Measurements from ENCODE around the gene PIK3R1. TPM values are rescaled to one million over a fixed set of nuclear protein-coding genes. Genes with fewer than 3 reads are reported as not detected.

PIK3R1 gene
- total and polyA plus RNA-seq, 2 experiments from 2014 or later: 5.9 to 9.8 TPM

GRCh38 chr5:68172314-68172713, 43.2 kb upstream of the PIK3R1 start (continued):
- TF ChIP-seq STAT1 (IDR thresholded peaks at IDR 0.05; ENCODE audit: unreplicated experiment): no peak

GRCh38 chr5:68173007-68173406, 42.5 kb upstream of the PIK3R1 start:
- Mint-ChIP-seq H3K36me3 (ENCODE audit: low read depth) (no peaks in the 10 kb centered on the region), H3K27ac (no peak overlapping the region), H3K9me3 (no peaks in the 10 kb centered on the region), H3K4me1 (peaks cover 21% of the 10 kb centered on the region), H3K4me3 (no peak overlapping the region), H3K27me3 (ENCODE audit: insufficient read depth, low read depth, poor library complexity) (no peaks in the 10 kb centered on the region)
- H3K4me2 ChIP-seq: no peak overlapping the region
- DNase-seq (ENCODE audit: low spot score) (no peak), ATAC-seq (no peak)
- H3K4me1 ChIP-seq (ENCODE audit: insufficient read depth): 0 out of 2 replicates have a peak, but pooled peaks cover 12% of the 10 kb centered on the region
- TF ChIP-seq JUNB (IDR thresholded peaks at IDR 0.05; ENCODE audit: unreplicated experiment) (no peak), REST (IDR thresholded peaks at IDR 0.05; ENCODE audit: unreplicated experiment) (no peak), ZNF462 (CRISPR knock-in tag; IDR thresholded peaks at IDR 0.05) (no peak)
- TF ChIP-seq, protein P1, sequence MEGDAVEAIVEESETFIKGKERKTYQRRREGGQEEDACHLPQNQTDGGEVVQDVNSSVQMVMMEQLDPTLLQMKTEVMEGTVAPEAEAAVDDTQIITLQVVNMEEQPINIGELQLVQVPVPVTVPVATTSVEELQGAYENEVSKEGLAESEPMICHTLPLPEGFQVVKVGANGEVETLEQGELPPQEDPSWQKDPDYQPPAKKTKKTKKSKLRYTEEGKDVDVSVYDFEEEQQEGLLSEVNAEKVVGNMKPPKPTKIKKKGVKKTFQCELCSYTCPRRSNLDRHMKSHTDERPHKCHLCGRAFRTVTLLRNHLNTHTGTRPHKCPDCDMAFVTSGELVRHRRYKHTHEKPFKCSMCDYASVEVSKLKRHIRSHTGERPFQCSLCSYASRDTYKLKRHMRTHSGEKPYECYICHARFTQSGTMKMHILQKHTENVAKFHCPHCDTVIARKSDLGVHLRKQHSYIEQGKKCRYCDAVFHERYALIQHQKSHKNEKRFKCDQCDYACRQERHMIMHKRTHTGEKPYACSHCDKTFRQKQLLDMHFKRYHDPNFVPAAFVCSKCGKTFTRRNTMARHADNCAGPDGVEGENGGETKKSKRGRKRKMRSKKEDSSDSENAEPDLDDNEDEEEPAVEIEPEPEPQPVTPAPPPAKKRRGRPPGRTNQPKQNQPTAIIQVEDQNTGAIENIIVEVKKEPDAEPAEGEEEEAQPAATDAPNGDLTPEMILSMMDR (conservative IDR thresholded peaks at IDR 0.05; ENCODE audit: low read depth in 2 of 2): no peak
- TF ChIP-seq, protein P2, sequence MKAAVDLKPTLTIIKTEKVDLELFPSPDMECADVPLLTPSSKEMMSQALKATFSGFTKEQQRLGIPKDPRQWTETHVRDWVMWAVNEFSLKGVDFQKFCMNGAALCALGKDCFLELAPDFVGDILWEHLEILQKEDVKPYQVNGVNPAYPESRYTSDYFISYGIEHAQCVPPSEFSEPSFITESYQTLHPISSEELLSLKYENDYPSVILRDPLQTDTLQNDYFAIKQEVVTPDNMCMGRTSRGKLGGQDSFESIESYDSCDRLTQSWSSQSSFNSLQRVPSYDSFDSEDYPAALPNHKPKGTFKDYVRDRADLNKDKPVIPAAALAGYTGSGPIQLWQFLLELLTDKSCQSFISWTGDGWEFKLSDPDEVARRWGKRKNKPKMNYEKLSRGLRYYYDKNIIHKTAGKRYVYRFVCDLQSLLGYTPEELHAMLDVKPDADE (IDR thresholded peaks at IDR 0.05): no peak
- no peaks in the 10 kb centered on the region for H3K9me2 ChIP-seq (ENCODE audit: insufficient read depth)
- no peaks in the 10 kb centered on the region for H4K20me1 ChIP-seq (replicated peaks; ENCODE audit: insufficient read depth)
- no peaks in the 10 kb centered on the region for H3F3A ChIP-seq (replicated peaks; ENCODE audit: low read depth)
- no peaks in the 10 kb centered on the region for H3K79me2 ChIP-seq (replicated peaks; ENCODE audit: insufficient read depth)
- H3K36me3 ChIP-seq (ENCODE audit: insufficient read depth): no peaks in the 10 kb centered on the region
- H2AFZ ChIP-seq: no peak overlapping the region
- H3K27ac ChIP-seq (ENCODE audit: low read depth): no peak overlapping the region
- no peaks in the 10 kb centered on the region for H3K27me3 ChIP-seq (ENCODE audit: insufficient read depth)
- no peak overlapping the region for H3K4me3 ChIP-seq
